Right ventricle myocardium superior (tissue), 1 donor: ENCODE measurements around the gene MAP3K20. TPM values are rescaled to one million over a fixed set of nuclear protein-coding genes. Genes with fewer than 3 reads are reported as not detected.

ENCODE experiments used
- ATAC-seq: fragments of 200-7000 bp; cut with Tn5 transposase; one replicate; pipeline ENCODE4 v1.9.1; 2020; ENCODE audit warnings: mild to moderate bottlenecking; ENCODE audit not compliant: poor library complexity
- DNase-seq: peaks from one replicate; pipeline ENCODE4 v3.0.0-alpha.2; 2020
- intact Hi-C: fragments of 100-400 bp; cut with DNase I; formaldehyde crosslinking; loops from one replicate; pipeline ENCODE4 v1.11.2; 2022
- total RNA-seq: library from RNA; stranded (reverse); fragmentation: NEBNext Ultra II Directional; extraction: Animal tissue kit (Norgen Biotek cat#: 25700); gene quantifications from one replicate; pipeline ENCODE4 v1.2.1, GENCODE V29; 2021
- donor health status: DM: no; HTN: yes; CAD: no; lungs with severe emphysema.

MAP3K20 gene
- total RNA-seq, 1 donor from 2014 or later: 402 TPM

DNA sequence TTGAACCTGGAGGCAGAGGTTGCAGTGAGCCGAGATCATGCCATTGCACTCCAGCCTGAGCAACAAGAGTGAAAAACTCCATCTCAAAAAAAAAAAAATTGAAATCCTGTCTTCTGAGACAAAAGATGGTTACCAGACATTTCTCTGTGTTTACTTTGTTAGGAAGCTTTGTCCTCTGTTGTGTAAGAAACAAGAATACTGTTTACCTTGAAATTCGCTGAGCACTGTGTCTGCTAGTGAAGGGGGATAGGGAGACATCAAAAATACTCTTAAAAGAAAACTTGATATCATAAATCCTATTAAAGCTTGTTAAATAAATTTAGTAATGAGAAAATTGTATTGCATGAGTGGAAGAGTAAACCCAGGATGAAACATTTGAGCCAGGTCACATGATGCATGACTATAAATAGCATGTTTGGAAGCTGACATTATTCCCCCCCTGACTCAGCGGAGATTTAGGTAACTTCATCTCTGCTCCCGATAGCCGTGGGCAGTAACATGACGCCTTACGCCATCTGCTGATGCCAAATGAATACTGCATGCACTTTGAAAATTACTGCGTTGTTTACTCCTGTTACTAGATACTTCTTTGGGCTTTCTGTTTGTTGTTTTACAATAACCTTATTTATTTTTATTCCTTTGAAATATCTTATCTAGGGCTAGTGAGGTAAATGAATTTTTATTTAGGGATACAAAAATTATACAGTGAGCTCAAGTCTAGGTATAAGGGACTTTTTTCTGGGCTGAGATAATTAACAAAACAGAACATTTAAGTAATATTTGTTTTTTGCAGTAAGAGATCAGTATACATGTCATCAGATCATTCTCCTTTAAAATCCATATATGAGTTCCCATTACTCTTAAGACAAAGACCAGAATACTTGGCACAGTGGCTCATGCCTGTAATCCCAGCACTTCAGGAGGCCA lies 134.9 kb downstream of the MAP3K20 start:
- intact Hi-C loops: loop anchor here (2.0 kb wide), 1 partner anchor 188 kb away; no protein-coding TSS in a partner anchor
- DNase-seq: peak; percentile 53
- ATAC-seq: peak; percentile 88

DNA sequence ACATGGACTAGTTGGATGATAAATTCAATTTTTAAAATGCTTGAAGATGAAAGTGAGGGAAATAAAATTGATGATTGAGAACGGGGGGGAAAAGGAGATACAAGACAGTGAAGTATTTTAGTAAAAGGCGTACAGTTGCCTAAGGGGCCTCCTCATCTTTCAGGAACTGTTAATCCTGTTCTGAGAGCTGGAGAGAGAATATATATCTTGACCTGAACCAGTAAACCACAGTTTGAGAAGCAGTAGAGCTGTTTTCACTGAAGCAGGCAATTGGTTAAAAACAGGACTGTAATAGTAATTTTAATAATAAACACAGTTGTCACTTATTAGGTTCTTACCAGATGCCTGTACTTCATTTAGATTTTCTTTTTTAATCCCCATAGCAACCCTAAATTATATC lies 137.5 kb downstream of the MAP3K20 start:
- intact Hi-C loops: no loop called here
- no peak for ATAC-seq

DNA sequence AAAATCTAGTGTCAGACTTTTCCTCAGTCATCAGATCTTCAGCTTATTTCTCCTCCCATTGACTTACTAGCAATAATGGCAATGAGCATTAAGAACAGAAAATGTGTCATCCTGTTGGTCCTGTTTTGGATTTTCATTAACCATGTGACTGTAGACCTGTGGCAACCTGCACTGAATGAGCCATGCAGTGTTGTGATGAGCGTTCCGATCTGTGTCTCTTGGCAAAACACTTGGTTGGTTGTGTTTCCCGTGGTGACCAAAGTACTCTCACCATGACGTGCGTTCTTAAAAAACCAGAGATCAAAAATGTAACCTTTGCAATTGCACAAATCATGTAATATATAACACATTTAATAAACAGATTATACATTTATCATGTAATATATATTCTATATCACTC lies 138.6 kb downstream of the MAP3K20 start:
- intact Hi-C loops: no loop called here
- peak; percentile 36 for ATAC-seq
- no peak for DNase-seq

More for the DNA sequence above, 137.5 kb downstream of the MAP3K20 start:
- DNase-seq: no peak

DNA sequence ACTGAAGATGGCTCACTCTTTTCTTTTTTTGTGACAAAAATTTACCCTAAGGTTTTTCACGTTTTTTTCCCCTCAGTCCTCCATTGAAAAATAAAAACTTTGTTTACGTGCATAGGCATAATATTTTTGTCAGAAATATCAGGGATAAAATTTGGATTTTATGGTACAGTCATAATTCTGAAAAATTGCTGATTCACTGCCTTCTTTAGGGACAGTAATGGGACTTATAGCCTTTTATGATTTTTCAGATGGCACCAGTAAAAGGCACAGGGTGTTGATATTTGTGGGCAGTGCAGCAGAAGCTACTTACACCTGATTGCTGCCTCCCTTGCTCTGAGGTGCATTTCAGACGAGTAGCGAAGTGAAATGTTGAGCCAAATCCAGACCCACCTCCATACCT lies 139.7 kb downstream of the MAP3K20 start:
- ATAC-seq (no peak), DNase-seq (no peak)
- intact Hi-C loops: no loop called here

DNA sequence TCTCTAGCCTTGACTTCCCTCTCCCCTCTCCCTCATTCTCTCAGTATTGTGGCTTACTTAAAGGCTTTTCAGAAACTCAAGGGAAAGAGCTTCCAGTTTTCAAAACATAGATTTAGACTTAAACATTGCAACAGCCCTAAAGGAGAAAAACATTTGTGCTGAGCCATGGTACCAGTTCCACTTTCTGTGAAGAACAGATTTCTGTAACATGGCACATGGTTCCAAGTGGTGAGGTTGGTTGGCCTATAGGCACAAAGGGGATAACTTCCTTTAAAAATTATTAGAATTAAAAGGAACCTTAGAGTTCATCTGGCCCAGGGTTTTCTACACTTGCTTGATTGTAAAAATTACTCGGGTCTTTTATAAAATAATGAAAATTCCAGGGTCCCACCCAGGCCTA lies 140.4 kb downstream of the MAP3K20 start:
- ATAC-seq (no peak), DNase-seq (no peak)
- intact Hi-C loops: no loop called here

DNA sequence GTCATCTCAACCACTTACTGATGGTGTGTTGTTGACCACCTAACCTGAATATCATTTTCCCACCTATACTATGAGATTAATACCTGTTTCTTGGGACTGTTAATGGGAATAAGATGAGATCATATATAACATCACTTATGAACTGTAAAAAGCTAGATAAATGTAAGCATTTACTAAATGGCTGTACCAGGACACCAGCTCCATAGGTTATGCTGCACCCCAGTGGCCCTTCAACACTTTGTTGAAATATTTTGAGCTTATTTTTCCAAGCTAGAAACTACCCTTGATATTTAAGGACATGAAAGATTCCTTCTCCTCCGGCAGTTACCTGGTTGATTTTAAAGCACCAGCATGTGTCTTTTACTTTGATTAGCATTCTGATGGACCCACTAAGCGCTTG lies 141.0 kb downstream of the MAP3K20 start:
- ATAC-seq (no peak), DNase-seq (no peak)
- intact Hi-C loops: no loop called here

DNA sequence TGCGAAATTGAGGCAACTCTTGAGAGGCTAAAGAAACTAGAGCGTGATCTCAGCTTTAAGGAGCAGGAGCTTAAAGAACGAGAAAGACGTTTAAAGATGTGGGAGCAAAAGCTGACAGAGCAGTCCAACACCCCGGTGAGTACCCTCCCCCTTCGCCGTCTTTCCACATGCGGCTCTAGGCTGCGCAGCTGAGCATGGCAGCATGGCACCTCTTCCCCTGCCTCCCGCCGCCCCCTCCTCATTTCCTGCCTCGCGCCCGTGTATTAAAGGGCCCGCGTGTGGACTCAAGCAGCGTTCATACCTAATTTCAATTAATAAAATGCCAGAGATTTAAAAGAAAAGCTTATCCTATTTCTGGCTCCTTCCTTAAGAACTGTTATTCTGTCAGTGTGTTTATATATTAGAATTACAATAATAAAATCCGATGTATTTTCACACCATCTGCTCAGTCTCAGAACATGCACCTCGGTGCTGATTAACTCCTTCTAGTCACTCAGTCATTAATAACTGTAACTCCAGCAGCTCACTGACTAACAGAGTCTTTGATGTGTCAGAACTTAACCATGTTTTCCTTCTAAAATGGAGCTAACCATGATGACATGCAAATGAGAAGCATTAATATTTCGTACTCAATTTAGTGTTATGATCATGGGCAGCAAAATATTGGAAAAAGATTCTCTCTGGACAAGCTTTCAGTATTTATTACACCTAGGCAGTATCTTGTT lies 141.6 kb downstream of the MAP3K20 start:
- ATAC-seq: no peak
- DNase-seq: no peak
- intact Hi-C loops: no loop called here

DNA sequence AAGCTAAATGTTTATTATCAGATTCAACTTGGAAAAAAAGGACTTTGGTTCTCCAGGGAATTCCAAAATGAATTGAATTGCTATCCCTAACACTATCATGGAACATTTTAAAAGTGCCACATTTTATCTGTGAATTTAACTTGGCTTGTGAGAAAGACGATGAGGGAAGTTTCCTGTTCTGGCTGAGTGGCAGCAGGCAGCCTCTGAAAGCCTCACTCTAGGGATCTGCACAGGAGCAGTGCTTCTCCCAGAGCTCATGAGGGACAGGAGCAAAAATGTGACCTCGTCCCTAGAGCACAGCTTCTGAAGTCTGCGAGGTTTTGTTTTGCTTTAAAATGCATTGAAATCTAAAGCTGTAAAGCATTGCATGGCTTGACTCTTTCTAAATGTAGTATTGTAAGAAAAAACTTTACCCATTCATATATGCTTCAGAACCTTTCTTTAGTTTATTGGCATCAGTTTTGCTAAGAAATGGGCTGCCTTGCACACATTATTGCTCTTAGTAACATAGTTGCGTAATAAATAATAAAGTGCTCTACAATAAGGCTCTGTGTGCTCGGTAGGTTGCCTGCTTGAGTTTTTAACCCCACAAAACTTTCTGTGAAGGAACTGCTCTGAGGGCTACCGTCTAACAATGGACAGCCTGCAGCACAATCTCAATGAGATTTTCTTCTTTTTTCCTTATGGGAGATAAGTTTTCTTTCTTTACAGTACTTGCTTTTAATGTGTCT lies 142.8 kb downstream of the MAP3K20 start:
- ATAC-seq (peak; percentile 77), DNase-seq (peak; percentile 39)
- intact Hi-C loops: no loop called here

DNA sequence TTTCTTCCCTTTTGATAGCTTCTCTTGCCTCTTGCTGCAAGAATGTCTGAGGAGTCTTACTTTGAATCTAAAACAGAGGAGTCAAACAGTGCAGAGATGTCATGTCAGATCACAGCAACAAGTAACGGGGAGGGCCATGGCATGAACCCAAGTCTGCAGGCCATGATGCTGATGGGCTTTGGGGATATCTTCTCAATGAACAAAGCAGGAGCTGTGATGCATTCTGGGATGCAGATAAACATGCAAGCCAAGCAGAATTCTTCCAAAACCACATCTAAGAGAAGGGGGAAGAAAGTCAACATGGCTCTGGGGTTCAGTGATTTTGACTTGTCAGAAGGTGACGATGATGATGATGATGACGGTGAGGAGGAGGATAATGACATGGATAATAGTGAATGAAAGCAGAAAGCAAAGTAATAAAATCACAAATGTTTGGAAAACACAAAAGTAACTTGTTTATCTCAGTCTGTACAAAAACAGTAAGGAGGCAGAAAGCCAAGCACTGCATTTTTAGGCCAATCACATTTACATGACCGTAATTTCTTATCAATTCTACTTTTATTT lies 145.6 kb downstream of the MAP3K20 start:
- no peak for ATAC-seq
- DNase-seq: no peak
- intact Hi-C loops: no loop called here

DNA sequence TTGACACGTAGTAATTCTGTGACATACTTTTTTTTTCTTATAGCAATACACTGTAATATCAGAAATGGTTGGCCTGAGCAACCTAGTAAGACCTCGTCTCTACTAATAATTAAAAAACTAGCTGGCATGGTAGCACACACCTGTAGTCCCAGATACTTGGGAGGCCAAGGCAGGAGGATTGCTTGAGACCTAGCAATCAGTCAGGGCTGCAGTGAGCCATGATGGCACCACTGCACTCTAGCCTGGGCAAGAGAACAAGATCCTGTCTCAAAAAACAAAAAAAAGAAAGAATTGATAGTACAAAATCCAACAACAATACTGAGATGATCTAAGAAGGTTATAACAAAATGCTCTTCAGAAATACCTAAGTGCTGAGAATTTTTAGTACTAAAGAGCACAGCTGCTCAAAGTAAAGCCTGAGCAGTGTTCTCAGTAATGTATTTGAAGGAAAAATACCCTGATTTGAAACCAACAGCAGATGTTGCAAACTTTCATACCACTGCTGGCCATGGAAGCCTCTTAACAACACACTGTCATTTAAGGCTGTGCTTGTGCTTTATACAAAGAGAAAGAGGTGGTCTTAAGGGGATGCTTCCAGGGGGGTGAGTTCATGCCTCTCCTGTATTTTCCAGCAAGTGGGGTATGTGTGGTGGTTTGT lies 146.4 kb downstream of the MAP3K20 start:
- DNase-seq (no peak), ATAC-seq (no peak)
- intact Hi-C loops: no loop called here

DNA sequence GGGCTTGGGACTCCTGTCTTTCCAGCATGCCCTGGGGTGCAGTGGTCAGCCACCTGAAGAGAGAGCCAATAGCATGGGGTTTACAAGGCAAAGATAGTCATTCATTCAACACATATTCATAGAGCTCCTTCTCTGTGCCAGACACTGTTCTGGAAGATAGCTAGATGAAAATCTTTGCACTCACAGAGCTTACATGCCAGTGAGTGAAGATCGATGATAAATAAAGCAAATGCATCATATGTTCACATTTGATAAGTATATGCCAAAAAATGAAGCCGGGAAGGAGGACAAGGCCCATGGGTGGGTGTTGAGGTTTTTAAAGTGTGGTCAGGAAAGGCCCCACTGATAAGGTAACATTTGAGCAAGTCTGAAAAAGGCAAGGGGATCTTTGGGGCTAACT lies 148.2 kb downstream of the MAP3K20 start:
- intact Hi-C loops: no loop called here
- ATAC-seq: no peak

DNA sequence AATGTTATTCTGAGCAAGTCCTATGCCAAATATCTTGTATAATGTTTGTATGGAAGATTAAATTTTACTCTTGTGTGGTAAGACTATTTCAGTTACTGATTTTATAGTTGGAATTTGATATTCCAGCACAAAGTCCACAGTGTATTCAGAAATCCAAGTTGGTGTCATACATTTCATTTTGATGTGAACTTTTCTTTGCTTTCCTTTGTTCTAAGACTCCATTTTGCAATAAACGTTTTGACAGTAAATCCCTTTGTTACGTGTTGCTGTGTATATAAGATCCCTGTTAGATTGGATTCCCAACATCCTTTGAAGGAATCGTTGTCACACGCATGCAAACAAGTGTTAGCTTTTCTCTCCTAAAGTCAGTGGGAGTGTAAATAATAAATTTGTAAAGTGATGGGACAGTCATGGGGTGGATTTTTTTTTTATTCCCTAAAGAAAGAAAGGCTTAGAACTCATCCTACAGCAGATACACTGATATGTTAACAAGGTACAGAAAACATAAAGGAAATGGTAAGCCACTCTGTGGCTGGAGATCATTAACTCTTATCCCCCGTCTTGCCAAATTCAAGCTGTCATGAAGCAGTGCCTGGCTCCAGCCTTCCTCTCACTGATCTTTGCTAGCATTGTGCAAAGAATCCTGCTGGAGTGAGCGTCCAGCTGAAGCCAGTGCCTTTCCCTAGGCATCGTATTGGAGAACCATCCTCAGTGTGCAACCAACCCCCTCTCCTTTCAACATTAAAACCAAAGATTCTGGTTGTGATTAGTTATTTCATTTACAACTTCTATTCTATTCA lies 151.5 kb downstream of the MAP3K20 start:
- intact Hi-C loops: no loop called here
- DNase-seq: no peak
- ATAC-seq: no peak

More for the DNA sequence above, 148.2 kb downstream of the MAP3K20 start:
- DNase-seq: no peak

DNA sequence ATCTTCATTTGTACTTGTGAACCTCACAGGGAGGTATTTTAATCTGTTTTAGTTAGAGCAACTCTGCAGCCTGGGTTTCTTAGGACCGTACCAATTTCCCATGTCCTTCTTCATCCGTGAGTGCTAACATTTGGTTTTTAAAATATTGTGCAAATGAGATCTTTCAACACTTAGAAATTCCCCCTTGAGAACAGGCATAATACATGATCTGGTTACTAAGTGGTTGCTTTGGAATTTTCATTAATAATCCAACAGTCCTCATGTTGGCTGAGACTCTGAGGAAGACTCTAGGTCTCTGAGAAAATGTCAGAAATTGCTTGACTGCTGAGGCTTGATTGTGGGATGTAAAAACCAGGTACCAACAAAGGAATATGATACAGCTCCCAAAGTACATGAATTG lies 153.4 kb downstream of the MAP3K20 start:
- intact Hi-C loops: no loop called here
- ATAC-seq: no peak
- no peak for DNase-seq

DNA sequence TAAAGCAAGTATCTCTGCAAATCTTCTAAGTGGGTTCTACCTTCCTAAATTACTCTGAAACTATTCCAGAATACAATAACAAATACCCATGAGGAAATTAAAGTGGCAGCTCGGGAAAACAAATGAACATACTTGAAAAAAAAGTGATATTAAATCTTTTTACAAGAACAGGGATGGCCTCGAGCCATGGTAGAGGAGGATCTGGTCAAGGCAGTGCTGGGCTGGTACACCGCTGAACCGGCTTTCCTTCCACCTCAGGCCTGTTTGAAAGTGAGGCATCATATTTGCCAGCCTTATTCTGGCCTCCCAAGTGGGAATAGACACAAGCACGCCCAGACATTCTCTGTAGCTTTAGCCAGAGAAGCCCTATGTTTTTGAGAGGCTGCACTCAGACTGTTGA lies 154.5 kb downstream of the MAP3K20 start:
- ATAC-seq: no peak
- intact Hi-C loops: no loop called here
- no peak for DNase-seq

DNA sequence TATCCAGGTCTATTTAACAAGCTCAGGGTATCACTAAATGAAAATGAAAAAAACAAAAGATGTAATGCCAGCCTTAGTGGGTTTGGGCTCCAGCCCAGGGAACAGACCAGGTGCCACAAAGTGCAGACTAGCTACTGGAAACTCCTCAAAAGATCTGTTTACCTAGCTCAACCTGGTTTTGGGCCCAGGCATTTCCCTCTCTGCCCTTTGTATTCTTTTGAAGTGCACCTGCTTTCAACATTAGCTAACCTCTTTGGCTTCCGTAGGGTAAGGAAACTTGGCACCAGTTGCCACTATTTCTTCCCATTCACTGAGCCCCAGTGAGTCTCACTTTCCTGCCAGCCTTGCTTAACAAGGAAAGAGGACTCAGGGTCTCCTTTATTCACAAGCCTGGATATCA lies 155.4 kb downstream of the MAP3K20 start:
- intact Hi-C loops: no loop called here
- ATAC-seq: peak; percentile 67
- no peak for DNase-seq

DNA sequence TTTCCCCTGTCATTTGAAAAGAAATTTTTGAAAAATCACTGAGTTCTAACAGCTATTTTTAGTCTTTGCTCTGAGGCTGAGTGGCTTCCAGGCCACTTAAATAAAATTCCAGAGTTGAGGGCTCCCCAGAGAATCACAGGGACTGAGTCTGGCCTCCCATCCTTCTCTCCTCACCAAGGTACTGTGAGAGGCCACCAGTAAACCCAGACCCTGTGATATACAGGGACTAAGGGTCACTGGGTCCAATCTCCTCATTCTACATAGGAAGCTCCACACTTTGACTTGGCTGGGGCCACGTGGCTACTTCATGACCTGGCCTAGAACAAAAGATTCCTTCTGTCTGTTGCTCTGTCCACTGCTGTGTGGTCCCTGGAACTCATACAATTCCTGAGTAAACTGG lies 155.8 kb downstream of the MAP3K20 start:
- ATAC-seq (peak; percentile 53), DNase-seq (no peak)
- intact Hi-C loops: no loop called here

DNA sequence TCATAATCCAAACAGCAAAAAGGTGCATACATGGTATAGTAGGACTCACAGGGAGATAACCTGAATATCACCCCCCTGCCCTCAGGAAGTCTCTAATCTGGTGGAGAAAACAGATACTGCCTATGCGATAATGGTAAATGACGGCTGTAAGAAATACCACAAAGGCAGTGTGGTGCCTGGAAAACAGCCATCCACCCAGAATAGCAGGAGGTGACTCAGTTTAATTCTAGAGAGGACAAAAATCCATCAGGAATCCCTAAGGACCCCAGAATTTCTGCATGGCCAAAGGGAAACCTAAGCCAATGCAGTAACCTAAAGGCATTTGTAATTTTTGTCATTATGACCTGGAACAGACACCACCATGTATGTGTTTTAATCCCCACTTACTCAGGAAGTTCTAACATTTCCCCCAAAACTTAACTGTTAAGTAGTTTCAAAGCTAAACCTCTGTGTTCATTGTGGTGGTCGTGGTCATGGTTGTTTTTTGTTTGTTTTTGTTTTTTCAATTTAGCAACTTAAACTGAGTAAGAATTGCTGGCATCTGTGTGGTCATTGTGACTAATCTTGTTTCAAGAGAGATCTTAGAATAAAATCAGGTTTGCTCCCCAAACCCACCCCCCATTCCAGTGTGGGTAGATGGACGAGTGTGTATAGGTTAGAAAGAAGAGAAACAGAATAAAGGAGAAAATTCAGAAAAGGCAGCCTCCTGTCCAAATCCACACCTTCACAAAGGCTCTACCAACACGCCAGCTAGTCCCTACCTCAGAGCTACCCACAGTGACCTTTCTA lies 157.5 kb downstream of the MAP3K20 start:
- ATAC-seq (no peak), DNase-seq (no peak)
- intact Hi-C loops: no loop called here
